NT2/D1 (cell line): ENCODE results near the gene ARID3C.
A peak's percentile ranks its signal among the peaks of the same experiment; 100 is the strongest.

ENCODE experiments used
- DNase-seq: peaks from one replicate; pipeline ENCODE4 v3.0.0-alpha.2; 2011; ENCODE audit warnings: low read depth, low spot score
- H3K27me3 ChIP-seq: 2 replicates; pipeline ENCODE4 v1.6.0; 2011; ENCODE audit warnings: mild to moderate bottlenecking; ENCODE audit not compliant: insufficient read length, insufficient read depth
- H3K36me3 ChIP-seq: 2 replicates; pipeline ENCODE4 v1.6.1; 2011; ENCODE audit warnings: mild to moderate bottlenecking, low read length, mixed read lengths; ENCODE audit not compliant: insufficient read depth, insufficient read length
- H3K4me1 ChIP-seq: 2 replicates; pipeline ENCODE4 v1.5.1; 2011; ENCODE audit not compliant: insufficient read depth, insufficient read length
- H3K4me3 ChIP-seq: 2 replicates; pipeline ENCODE4 v1.5.1; 2011; ENCODE audit warnings: low read depth; ENCODE audit not compliant: insufficient read length
- H3K9ac ChIP-seq: 2 replicates; pipeline ENCODE4 v1.6.0; 2011; ENCODE audit warnings: low read depth; ENCODE audit not compliant: insufficient read length
- H3K9me3 ChIP-seq: 2 replicates; pipeline ENCODE4 v1.5.1; 2011; ENCODE audit warnings: mild to moderate bottlenecking, low read length; ENCODE audit not compliant: insufficient read depth
- SUZ12 ChIP-seq: IDR thresholded peaks from 2 replicates; pipeline ENCODE4 v1.6.1; 2011; ENCODE audit not compliant: insufficient read length, insufficient read depth; ENCODE audit errors: extremely low read depth
- YY1 ChIP-seq: IDR thresholded peaks from 2 replicates; pipeline ENCODE4 v1.6.1; 2011; ENCODE audit not compliant: insufficient read length, insufficient read depth
- ZNF274 ChIP-seq: IDR thresholded peaks from 2 replicates; pipeline ENCODE4 v1.6.1; 2011; ENCODE audit warnings: mild to moderate bottlenecking, low read depth, low read length

Gene ARID3C

GRCh38 chr9:34611811-34612787 lies 16.8 kb downstream of the ARID3C start, which contains the start of gene RPP25L:
RPP25L (minus strand) TSS chr9:34612097; CDS start chr9:34611296, 801 bp downstream.
- peak within 1 kb of the TSS; percentile 90 for H3K4me3 ChIP-seq
- peaks cover 14% of the 10 kb centered on the region for H3K4me1 ChIP-seq
- peaks cover 45% of the 10 kb centered on the region for H3K36me3 ChIP-seq
- no peaks in the 10 kb centered on the region for H3K27me3 ChIP-seq
- peak within 1 kb of the TSS; percentile 94 for H3K9ac ChIP-seq
- H3K9me3 ChIP-seq, result no peaks in the 10 kb centered on the region
- no peak for DNase-seq
- TF ChIP-seq YY1 (peak; percentile 55), ZNF274 (no peak)

- Histone ChIP-seq H3K9me3 (no peaks in the 10 kb centered on the region), H3K36me3 (peaks cover 38% of the 10 kb centered on the region), H3K9ac (peak overlapping the region; percentile 94), H3K4me3 (peak overlapping the region; percentile 90), H3K27me3 (no peaks in the 10 kb centered on the region), H3K4me1 (peaks cover 15% of the 10 kb centered on the region)
- TF ChIP-seq SUZ12, result no peak
- TF ChIP-seq YY1, result no peak
- TF ChIP-seq ZNF274, result no peak
- no peak for DNase-seq
Observed at GRCh38 chr9:34611251-34611810, 17.5 kb downstream of the ARID3C start.

GRCh38 chr9:34610434-34611206 lies 18.2 kb downstream of the ARID3C start:
- Histone ChIP-seq H3K27me3 (no peaks in the 10 kb centered on the region), H3K36me3 (peaks cover 33% of the 10 kb centered on the region), H3K9me3 (no peaks in the 10 kb centered on the region), H3K4me3 (peak overlapping the region; percentile 90), H3K9ac (peak overlapping the region; percentile 94), H3K4me1 (peaks cover 15% of the 10 kb centered on the region)
- TF ChIP-seq ZNF274, result no peak
- no peak for TF ChIP-seq SUZ12
- TF ChIP-seq YY1, result no peak
- no peak for DNase-seq

GRCh38 chr9:34607331-34607730 lies 21.5 kb downstream of the ARID3C start:
- Histone ChIP-seq H3K9ac (no peak overlapping the region), H3K9me3 (no peaks in the 10 kb centered on the region), H3K36me3 (peaks cover 18% of the 10 kb centered on the region), H3K4me3 (no peak overlapping the region), H3K27me3 (no peaks in the 10 kb centered on the region), H3K4me1 (peaks cover 20% of the 10 kb centered on the region)
- no peak for TF ChIP-seq ZNF274
- TF ChIP-seq YY1, result no peak
- TF ChIP-seq SUZ12, result no peak
- no peak for DNase-seq

- H3K9me3 ChIP-seq, result no peaks in the 10 kb centered on the region
- peaks cover 24% of the 10 kb centered on the region for H3K4me1 ChIP-seq
- DNase-seq, result no peak
- no peak for TF ChIP-seq YY1
- TF ChIP-seq ZNF274, result no peak
- TF ChIP-seq SUZ12, result no peak
- no peaks in the 10 kb centered on the region for H3K27me3 ChIP-seq
- H3K9ac ChIP-seq, result no peak overlapping the region
- peaks cover 18% of the 10 kb centered on the region for H3K36me3 ChIP-seq
- no peak overlapping the region for H3K4me3 ChIP-seq
Observed at GRCh38 chr9:34606905-34607304, 22.0 kb downstream of the ARID3C start.

GRCh38 chr9:34606190-34606589 lies 22.7 kb downstream of the ARID3C start:
- no peak for TF ChIP-seq YY1
- no peak for TF ChIP-seq SUZ12
- TF ChIP-seq ZNF274, result no peak
- no peak overlapping the region for H3K9ac ChIP-seq
- no peaks in the 10 kb centered on the region for H3K27me3 ChIP-seq
- peaks cover 26% of the 10 kb centered on the region for H3K4me1 ChIP-seq
- no peak overlapping the region for H3K4me3 ChIP-seq
- peaks cover 18% of the 10 kb centered on the region for H3K36me3 ChIP-seq
- DNase-seq, result no peak
- no peaks in the 10 kb centered on the region for H3K9me3 ChIP-seq

- H3K4me1 ChIP-seq, result peaks cover 15% of the 10 kb centered on the region
- no peak overlapping the region for H3K4me3 ChIP-seq
- H3K9ac ChIP-seq, result no peak overlapping the region
- H3K9me3 ChIP-seq, result no peaks in the 10 kb centered on the region
- DNase-seq, result peak; percentile 68
- H3K27me3 ChIP-seq, result no peaks in the 10 kb centered on the region
- no peak for TF ChIP-seq ZNF274
- TF ChIP-seq SUZ12, result no peak
- no peak for TF ChIP-seq YY1
- H3K36me3 ChIP-seq, result no peaks in the 10 kb centered on the region
Observed at GRCh38 chr9:34603610-34604231, 25.1 kb downstream of the ARID3C start.
